Measurements from ENCODE around the gene FOXI2.

Gene FOXI2

DNA sequence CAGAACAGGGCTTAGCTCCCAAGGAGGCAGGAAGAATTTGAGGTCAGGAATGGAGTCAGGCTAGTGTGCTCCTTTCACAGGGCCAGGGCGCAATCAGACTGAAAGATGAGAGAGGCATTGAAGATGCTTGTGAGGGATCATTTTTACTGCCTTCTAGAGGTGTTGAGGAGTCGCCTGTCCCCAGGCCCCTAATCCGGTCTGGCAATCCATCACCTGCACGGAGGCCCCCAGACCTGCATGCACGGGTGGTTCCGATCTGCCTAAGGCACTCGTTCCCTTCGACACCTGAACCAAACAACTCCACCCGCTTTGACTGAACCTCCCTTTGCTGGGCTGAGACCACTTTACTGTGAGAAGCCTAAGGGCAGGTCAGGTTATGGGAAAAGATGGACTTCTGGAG, 8.0 kb downstream of the FOXI2 start:
- no peak for DNase-seq

DNA sequence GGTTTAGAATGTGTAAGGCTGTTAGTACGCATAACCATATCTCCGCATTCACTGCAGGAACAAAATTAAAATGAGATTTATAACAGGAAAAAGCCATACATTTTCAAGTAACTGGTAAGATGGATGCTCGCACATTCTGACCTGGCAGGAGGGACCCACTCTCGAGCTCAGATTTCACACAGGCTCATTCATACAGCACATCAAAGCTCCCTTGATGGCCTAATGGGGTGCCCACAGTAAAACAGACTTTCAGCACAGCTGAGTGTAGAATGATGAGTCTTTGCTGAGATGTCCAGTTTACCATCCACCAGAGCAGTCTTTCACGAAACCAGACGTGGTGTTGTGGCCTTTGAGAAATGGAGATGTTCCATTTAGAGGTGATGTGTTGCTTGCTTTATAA, 8.9 kb downstream of the FOXI2 start:
- no peak for DNase-seq

DNA sequence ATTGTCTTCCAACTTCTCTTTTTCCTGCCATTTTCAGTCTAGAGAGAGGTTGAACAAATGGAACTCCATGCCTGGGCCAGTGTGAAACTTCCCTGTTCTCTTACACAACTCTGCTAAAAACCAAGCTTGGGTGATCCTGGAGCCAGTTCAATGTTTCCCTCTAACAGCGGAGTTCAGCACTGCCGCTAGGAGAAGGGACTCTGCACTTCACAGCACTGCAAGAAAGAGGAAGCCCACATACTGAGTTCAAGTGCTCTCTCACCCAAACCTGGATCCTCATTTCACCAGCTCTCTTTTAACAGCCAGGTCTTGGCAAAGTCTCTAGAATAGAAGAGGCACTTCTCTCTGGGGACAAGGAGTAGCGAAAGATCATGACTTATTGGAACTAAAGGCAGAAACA, 18.8 kb downstream of the FOXI2 start:
- no peak for DNase-seq

DNA sequence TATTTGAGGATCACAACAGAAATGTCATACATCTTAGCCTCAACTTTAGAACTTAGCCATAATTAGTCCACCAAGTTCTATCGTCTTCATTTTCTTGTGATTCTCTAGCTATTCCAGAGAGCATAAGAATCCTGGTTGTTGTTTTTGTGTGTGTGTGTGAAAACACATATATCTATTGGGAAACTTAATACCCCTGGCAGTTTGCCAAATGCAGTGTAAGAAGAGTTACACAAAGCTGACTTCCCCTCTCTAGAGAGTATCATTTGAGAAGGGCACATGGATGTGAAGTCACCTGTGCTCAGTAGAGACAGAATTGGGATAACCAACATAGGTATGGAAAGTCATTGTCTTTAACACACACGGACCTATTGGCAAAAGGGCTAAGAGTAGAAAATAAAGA, 19.3 kb downstream of the FOXI2 start:
- DNase-seq, result no peak

DNA sequence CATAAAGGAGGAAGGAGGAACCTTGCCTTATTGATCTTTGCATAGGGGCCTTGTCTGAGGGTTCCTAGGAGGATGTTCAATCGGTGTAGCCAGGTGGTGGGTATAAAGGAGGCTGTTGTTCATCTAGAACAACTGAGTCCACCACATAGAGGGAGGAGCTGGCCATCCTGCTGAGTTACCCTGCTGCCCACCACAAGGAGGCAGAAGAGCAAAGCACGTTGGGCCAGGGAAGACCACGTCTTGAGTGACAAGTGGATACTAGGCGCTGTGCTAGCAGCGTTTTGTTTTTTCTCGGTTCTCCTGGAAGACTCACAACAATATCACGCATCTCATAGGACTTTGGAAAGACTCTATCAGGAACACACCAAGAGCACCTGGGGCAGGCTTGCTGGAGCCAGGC, 20.0 kb downstream of the FOXI2 start:
- no peak for DNase-seq

DNA sequence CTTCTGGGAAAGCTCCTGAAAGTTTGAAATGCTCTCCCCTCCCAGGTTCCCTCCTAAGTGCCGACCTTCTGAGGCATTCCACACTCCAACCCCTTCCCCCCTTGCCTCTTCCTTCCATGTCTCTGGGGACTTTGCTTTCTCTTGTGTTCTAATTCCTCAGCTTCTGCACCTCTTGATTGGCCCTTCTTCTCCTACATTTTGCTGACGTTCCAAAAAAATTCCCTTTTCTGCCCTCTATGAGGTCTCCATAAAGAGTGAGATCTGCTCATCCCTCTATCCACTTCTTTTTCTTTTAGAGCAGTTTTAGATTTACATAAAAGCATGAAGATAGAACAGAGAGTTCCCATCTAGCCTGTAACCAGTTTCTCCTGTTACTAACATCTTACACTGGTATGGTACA, 22.3 kb downstream of the FOXI2 start:
- DNase-seq, result no peak

DNA sequence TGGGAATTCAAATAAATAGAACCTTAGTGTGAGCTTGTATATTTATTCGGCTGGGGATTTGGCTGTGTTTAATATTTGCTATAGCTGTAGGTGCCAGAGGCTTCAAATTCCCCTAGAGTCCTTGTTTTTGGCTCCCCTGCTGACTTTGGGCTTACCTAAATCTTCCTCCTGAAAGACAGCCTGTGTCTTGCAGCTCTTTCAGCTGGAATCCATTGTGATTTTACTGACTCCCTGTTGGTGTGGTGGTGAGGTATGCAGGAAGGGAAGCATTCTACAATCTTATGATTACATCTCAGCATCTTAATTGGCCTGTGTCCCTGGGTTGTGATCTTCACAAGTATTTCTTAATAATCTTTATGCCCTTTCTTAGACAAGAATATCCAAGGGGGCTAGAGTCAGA, 25.9 kb downstream of the FOXI2 start:
- DNase-seq, result no peak

DNA sequence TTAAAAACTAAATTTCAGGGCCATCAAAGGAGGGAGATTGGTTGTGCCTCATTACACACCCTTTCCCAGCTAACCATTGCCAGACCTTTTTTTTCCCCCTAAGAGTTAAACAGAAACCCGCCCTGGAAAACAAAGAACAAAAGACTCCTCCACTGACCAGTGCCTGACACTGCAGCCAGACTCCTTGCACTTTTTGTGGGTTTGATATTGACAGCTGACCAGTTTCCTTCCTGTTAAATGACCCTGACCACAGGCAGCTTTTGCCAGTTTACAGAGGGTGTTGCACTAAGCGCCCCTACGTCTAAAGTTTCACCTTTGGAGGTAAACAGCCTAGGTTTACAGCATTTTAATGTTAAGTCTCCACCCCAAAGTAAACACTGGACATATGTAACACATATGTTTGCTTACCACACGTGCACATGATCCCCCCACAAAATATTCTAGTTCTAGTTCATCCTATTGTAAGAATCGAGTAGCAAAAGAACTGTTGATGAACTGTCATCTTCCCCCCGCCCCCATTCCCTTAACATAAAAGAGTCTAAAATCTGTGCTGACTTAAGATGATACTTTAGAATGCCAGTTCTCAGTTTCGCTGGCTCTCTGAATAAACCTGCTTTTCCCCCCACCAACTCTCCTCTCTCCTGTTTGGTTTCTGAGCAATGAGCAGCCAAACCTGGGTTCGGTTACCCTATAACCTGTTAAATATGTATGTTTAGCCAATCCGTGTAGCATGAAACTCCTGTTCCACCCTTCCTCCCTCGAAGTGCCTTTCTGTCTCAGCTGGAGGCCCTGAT, 38.0 kb downstream of the FOXI2 start:
- no peak for DNase-seq

DNA sequence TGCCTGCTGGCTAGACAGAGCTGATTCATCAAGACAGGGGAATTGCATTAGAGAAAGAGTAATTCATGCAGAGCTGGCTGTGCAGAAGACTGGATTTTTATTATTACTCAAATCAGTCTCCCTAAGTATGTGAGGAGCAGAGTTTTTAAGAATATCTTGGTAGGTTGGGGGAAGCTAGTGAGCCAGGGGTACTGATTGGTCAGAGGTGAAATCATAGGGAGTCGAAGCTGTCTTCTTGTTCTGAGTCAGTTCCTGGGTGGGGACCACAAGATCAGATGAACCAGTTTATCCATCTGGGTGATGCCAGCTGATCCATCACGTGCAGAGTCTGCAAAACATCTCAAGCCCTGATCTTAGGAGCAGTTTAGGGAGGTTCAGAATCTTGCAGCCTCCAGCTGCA, 39.8 kb downstream of the FOXI2 start:
- no peak for DNase-seq

DNA sequence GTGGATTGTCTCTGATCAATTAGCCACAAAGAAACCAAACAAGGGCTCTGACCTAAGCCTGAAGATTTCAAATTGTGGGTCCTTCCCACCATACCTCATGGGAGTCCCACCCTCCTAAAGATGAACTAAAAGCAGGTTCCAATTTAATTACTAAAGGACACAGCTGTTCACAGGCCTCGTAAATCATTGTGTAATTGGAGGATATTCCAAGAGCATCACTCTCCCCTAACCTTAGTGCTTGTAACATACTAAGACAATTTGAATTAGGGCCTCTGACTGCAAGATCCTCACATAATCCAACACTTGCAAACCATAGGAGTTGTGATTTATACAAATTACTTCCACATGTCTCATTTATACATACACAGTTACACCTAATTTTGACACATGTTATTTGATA, 44.4 kb downstream of the FOXI2 start:
- DNase-seq, result no peak

DNA sequence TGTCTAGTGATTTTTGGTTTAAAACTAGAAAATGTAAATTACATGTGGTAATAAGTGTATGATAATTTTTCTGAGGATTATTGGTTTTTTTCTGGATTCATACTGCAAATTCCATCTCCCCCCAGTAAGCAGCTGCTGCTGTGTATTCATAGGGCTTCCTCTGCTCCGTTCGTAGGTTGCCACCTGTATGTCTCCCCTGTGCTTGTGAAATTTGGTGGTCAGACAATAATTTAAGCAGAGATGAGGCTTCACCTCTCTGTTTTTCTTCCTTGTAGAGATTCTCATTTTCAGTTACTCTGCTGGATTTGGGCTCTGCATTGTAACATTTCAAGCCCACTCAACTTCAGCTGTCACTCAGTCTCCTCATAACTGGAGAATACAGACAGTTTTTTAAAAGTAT, 50.9 kb downstream of the FOXI2 start:
- no peak for DNase-seq

DNA sequence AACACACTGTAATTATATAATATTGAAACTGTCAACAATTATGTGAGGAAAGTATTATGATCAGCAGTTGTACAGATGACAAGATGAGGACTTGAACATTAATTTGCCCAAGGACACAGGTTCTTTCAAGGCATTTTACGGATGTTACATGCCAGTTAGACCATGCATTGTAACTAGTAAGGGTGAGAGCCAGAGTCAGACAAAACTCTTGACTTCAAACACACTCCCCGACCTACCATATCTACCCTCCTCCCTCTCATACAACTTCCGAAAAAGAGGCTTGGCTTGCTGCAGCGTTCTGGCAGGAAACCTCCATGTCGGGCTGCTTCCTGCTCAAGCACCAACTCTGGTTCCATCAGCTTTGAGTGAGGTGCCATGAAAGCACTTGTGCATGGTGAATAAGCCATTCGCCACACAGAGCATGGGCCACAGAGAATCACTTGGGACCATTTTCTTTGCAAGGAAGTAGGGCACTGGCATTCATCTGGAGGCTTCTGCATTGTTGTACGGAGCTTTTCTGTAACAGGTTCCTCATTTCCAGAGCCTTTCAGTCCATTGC, 53.2 kb downstream of the FOXI2 start:
- no peak for DNase-seq

Measured in activated T-cell treated with anti-CD3 and anti-CD28 coated beads for 4 hours (primary cell).